GM20431 (cell line): ENCODE data around the gene PERCC1.

Source experiments
- in situ Hi-C: fragments of 300-500 bp; cut with MseI, MboI; formaldehyde crosslinking; loops from one replicate; pipeline ENCODE4 v1.15.0; 2020; ENCODE audit warnings: low sequenced_read_pairs; ENCODE audit not compliant: unreplicated experiment

Gene PERCC1

DNA sequence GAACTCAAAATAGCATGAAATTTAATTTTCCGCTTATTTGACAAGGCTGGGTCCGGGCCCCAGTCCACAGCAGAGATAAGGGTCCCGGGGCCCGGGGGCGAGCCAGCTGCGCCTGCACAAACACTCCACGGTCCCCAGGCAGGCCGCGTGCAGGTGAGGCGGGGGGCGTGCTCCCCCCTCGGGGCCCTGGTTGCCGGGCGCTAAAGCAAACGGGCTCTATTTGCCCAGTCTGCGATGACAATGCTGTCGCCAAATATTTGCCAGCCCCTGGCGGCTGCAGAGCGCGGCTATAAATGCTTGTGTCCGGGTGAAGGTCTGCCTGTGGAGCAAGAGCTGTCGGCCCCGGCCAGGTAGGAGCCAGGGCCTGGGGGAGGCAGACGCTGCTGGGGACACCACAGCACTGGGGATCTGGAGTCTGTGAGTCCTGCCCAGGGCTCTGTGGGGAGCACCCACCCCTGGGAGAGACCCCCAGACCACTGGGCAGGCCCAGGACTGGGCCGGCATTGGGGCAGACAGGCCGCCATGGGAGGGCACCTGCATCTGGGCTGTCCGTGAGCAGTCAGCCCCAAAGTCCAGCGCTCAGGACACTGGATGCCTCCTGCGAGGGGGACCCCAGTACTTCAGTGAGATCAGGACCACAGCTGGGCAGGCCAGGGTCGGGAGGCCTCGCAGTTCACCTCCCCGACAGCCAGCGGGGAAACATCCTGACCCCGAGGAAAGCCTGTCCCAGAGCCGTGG lies at the start of gene PERCC1:
Gene PERCC1 (plus strand): TSS at position 320 of the 738 bp plus-strand sequence. CDS start 1,516 bp downstream, outside the sequence.
- in situ Hi-C loops = no loop called here

- in situ Hi-C loops = no loop called here
Observed at GRCh38 chr16:1381612-1382406, 49.1 kb upstream of the PERCC1 start.

- in situ Hi-C loops = no loop called here
Observed at GRCh38 chr16:1383556-1383955, 47.3 kb upstream of the PERCC1 start.

DNA sequence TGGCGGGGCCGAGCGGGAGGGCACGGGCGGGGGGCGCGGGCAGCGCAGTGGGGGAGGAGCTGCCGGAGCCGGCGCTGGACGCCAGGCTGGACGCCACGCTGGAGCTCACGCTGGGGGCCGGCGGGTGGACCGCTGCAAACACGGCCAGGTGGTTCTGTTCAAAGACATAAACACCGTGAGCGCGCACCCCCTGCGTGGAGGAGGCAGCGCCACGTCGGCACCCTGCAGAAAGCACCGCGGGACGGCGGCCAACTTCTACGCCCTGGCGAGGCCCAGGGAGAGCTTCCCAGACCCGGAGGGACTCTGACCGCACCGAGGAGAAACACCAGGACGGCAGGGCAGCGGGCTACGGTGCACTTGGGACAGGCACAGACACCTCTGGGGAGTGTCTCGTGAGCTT lies 45.6 kb upstream of the PERCC1 start:
- in situ Hi-C loops = no loop called here

- in situ Hi-C loops = no loop called here
Observed at GRCh38 chr16:1387331-1387730, 43.5 kb upstream of the PERCC1 start.

- in situ Hi-C loops = no loop called here
Observed at GRCh38 chr16:1389762-1390161, 41.1 kb upstream of the PERCC1 start.

GRCh38 chr16:1390239-1390779 lies 40.6 kb upstream of the PERCC1 start:
- in situ Hi-C loops = no loop called here

- in situ Hi-C loops = no loop called here
Observed at GRCh38 chr16:1392826-1393225, 38.1 kb upstream of the PERCC1 start.

GRCh38 chr16:1393613-1394176 lies 37.2 kb upstream of the PERCC1 start:
- in situ Hi-C loops = no loop called here

DNA sequence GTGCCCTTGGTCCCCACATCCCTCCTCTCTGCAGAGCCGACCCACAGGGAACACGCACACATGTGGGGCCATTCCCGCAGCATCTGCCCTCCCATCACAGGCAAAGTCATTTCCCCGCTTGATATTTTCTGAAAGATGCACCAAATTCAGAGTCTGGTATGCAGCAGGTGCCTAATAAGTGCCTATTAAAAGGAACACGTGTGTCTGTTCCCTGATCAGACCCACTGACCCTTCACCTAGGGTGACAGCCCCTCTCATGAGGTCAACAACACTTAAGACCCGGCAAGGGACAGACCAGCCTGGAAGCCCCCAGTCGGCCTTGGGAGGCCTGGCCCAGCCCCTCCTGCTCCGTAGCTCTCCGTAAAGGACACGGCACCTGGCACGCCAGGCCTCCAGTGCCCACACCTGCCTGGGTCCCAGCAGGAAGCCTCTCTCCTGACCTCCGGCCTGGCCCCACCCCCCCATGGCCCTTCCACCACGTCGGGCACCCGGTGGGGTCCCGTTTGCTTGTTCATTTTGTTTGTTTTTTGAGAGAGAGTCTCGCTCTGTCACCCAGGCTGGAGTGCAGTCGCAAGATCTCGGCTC lies 36.4 kb upstream of the PERCC1 start:
- in situ Hi-C loops = no loop called here

- in situ Hi-C loops = no loop called here
Observed at GRCh38 chr16:1395444-1396031, 35.3 kb upstream of the PERCC1 start.

GRCh38 chr16:1397779-1398178 lies 33.1 kb upstream of the PERCC1 start:
- in situ Hi-C loops = no loop called here

GRCh38 chr16:1398351-1398750 lies 32.5 kb upstream of the PERCC1 start:
- in situ Hi-C loops = no loop called here

- in situ Hi-C loops = no loop called here
Observed at GRCh38 chr16:1398826-1399581, 31.9 kb upstream of the PERCC1 start.

- in situ Hi-C loops = no loop called here
Observed at GRCh38 chr16:1401061-1401757, 29.7 kb upstream of the PERCC1 start.

GRCh38 chr16:1401758-1402154 lies 29.1 kb upstream of the PERCC1 start:
- in situ Hi-C loops = no loop called here

DNA sequence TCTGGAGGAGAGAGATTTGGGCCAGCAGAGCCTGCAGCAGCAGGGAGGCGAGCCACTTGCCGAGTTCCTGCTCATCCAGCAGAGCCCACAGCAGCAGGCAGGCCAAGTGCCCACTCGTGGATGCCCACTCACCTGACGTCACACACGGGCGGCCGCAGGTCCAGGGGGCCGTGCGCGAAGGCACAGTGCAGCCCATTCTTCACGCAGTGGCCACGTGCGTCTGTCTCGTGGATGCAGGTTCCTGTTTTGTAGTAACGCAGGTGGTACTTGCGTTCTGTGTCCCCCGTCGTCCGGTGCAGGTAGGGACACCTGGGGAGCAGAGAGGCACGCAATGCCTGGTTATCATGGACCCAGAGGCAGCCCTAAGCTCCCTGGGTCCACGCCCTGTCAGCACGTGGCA lies 27.8 kb upstream of the PERCC1 start:
- in situ Hi-C loops = no loop called here

- in situ Hi-C loops = no loop called here
Observed at GRCh38 chr16:1403733-1404132, 27.1 kb upstream of the PERCC1 start.

DNA sequence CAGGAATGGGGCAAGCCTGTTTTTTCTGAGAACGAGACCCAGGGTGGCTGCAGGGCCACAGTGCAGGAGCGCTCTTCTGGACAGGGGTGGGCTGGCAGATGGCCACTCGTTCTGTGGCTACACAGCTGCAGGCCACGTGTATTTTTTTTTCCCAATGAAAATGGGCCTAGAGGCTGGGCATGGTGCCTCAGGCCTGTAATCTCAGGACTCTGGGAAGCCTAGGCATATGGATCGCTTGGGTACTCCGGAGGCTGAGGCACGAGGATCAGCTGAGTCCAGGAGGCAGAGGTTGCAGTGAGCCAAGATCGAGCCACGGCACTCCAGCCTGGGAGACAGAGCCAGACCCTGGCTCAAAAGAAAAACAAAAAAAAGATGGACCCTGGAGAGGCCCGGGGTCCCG lies 23.1 kb upstream of the PERCC1 start:
- in situ Hi-C loops = no loop called here
